ENCODE data around the gene MLLT3. TPM values are rescaled to one million over a fixed set of nuclear protein-coding genes. Genes with fewer than 3 reads are reported as not detected.

MLLT3 gene
- total and polyA plus RNA-seq, 2 of the 8 experiments (the other 6 are each of a cell fraction or from before 2014, with no cell fraction given) = 5.9 to 9.6 TPM

DNA sequence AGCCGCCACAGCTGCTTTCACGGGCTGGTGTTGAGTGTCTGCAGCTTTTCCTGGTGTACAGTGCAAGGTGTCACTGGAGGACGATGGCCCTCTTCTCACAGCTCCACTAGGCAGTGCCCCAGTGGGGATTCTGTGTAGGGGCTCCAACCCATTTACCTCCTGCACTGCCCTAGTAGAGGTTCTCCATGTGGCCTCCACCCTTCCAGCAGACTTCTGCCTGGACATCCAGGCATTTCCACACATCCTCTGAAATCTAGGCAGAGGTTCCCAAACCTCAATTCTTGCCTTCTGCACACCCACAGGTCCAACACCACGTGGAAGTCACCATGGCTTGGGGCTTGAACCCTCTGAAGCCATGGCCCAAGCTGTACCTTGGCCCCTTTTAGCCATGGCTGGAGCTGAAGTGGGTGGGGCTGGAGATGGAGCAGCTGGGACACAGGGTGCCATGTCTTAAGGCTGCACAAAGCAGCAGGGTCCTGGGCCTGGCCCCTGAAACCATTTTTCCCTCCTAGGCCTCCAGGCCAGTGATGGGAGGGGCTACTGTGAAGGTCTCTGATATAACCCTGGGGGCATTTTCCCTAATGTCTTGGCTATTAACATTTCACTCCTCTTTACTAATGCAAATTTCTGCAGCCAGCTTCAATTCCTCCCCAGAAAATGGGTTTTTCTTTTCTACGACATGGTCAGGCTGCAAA, 82.0 kb downstream of the MLLT3 start:
- Histone ChIP-seq H3K14ac (ENCODE audit: insufficient read length) (no peak overlapping the region), H3K4me3 (ENCODE audit: extremely low read depth in 1 of 4, insufficient read depth in 2 of 4, low read depth in 3 of 4, low read length in 4 of 4) (no peak overlapping the region), H3K4me2 (ENCODE audit: insufficient read depth in 1 of 2, low read depth in 2 of 2, low read length in 2 of 2) (no peak overlapping the region), H3K27me3 (replicated peaks in 1 of 4; ENCODE audit: control insufficient read depth in 3 of 4, extremely low read depth in 1 of 4, insufficient read depth in 3 of 4, low read length in 3 of 4) (no peaks in the 10 kb centered on the region), H3K56ac (replicated peaks; ENCODE audit: insufficient read length, low read depth, low read length) (no peak overlapping the region), H2AK5ac (ENCODE audit: low read depth, low read length) (no peak overlapping the region), H3K4me1 (replicated peaks in 1 of 4; ENCODE audit: control insufficient read depth in 3 of 4, insufficient read depth in 4 of 4, low read length in 3 of 4) (no peaks in the 10 kb centered on the region), H4K8ac (ENCODE audit: extremely low read depth, insufficient read depth, low read length) (no peak overlapping the region), H2BK5ac (ENCODE audit: low read depth, low read length) (no peak overlapping the region), H3K79me1 (ENCODE audit: low read depth, low read length) (no peaks in the 10 kb centered on the region), H2BK20ac (ENCODE audit: low read length) (no peak overlapping the region), H3K4ac (replicated peaks; ENCODE audit: insufficient read length, low read depth, low read length) (no peak overlapping the region), H3K18ac (ENCODE audit: extremely low read depth, low read length) (no peak overlapping the region), H2AFZ (ENCODE audit: low read length) (no peak overlapping the region), H3K36me3 (ENCODE audit: control insufficient read depth in 2 of 4, insufficient read depth in 4 of 4, low read length in 3 of 4) (peaks cover 0 to 2% (median 0%) of the 10 kb centered on the region in 4 experiments; a peak in 1 of 8 replicates), H3K9me3 (ENCODE audit: insufficient read depth in 2 of 2, low read depth in 1 of 2, low read length in 1 of 2) (peaks cover 16 to 22% of the 10 kb centered on the region in 2 experiments), H3K9ac (replicated peaks in 1 of 4; ENCODE audit: extremely low read depth in 1 of 4, low read depth in 3 of 4, low read length in 3 of 4) (no peak overlapping the region), H2BK120ac (replicated peaks; ENCODE audit: low read depth, low read length) (no peak overlapping the region), H4K5ac (ENCODE audit: insufficient read length, low read depth, low read length) (no peak overlapping the region), H3K23ac (ENCODE audit: insufficient read length) (no peak overlapping the region), H2BK15ac (ENCODE audit: low read length) (no peak overlapping the region), H4K91ac (replicated peaks; ENCODE audit: insufficient read length, low read length) (no peak overlapping the region), H3K79me2 (ENCODE audit: control insufficient read depth in 1 of 2, insufficient read depth in 2 of 2, low read length in 2 of 2) (no peaks in the 10 kb centered on the region), H3K27ac (ENCODE audit: low read depth, low read length) (no peak overlapping the region), H2BK12ac (ENCODE audit: low read depth, low read length) (no peak overlapping the region), H4K20me1 (replicated peaks in 1 of 2; ENCODE audit: control insufficient read depth in 1 of 2, insufficient read depth in 2 of 2, low read length in 2 of 2) (no peaks in the 10 kb centered on the region), H3K23me2 (ENCODE audit: low read depth, low read length) (no peaks in the 10 kb centered on the region)
- ChIA-PET POLR2A (ENCODE audit: partially characterized antibody) (no interaction called here), CTCF (ENCODE audit: partially characterized antibody) (no interaction called here)
- FAIRE-seq (no peak), DNase-seq (ENCODE audit: low read depth in 1 of 2, low spot score in 2 of 2) (no peak)
- 78% methylated on average over 5 of the region's 5 CpGs; no CpG with 5 or more reads in 1 of the 2 experiments for WGBS, 2 experiments (ENCODE audit: extremely low coverage in 1 of 2, insufficient coverage in 1 of 2, insufficient read length in 1 of 2, insufficient replicate concordance in 2 of 2, low coverage in 1 of 2, low lambda C conversion rate in 2 of 2, missing lambda C conversion rate in 1 of 2)
- TF ChIP-seq EGR1 (IDR thresholded peaks at IDR 0.05; ENCODE audit: borderline replicate concordance, low read depth, low read length) (no peak), NRF1 (IDR thresholded peaks at IDR 0.05; ENCODE audit: low read depth, low read length) (no peak), PHF8 (conservative IDR thresholded peaks at IDR 0.05; ENCODE audit: low read depth, low read length) (no peak), RNF2 (IDR thresholded peaks at IDR 0.05; ENCODE audit: borderline replicate concordance, low read depth, low read length, missing control alignments, poor library complexity, severe bottlenecking) (no peak), SIX5 (IDR thresholded peaks at IDR 0.05; ENCODE audit: low read depth, low read length) (no peak), GTF2F1 (IDR thresholded peaks at IDR 0.05; ENCODE audit: borderline replicate concordance, low read depth, low read length) (no peak), CTBP2 (IDR thresholded peaks at IDR 0.05; ENCODE audit: borderline replicate concordance, insufficient read depth, insufficient read length, low read length) (no peak), JUN (IDR thresholded peaks at IDR 0.05; ENCODE audit: low read depth, low read length) (no peak), EZH2 (IDR thresholded peaks at IDR 0.05; ENCODE audit: low read depth, low read length, severe bottlenecking) (no peak), KDM1A (IDR thresholded peaks at IDR 0.05; ENCODE audit: borderline replicate concordance, low read length) (no peak), CHD1 (IDR thresholded peaks at IDR 0.05; ENCODE audit: low read depth, low read length) (no peak), RBBP5 (IDR thresholded peaks at IDR 0.05; ENCODE audit: borderline replicate concordance, low read depth, low read length) (no peak)

Data from H1 (cell line).